H1 (cell line): ENCODE results near the gene EIF4EBP3.

Experiments used
- CBX5 ChIP-seq: fragments of 300-800, 300-1000 bp; sonication (generic); IDR thresholded peaks from 2 replicates; pipeline ENCODE4 v1.7.1; 2016; ENCODE audit warnings: antibody characterized with exemption, low read length, low read depth
- CEBPB ChIP-seq: IDR thresholded peaks from 2 replicates; pipeline ENCODE4 v1.6.1; 2012; ENCODE audit warnings: low read depth, low read length
- CHD1 ChIP-seq: IDR thresholded peaks from 2 replicates; pipeline ENCODE4 v1.6.1; 2012; ENCODE audit warnings: low read depth, low read length, improper control_type of control experiment
- EZH2 ChIP-seq: fragments of 200-600 bp; sonication (generic); IDR thresholded peaks from 2 replicates; pipeline ENCODE4 v1.7.1; 2012; ENCODE audit warnings: low read depth, mild to moderate bottlenecking, moderate library complexity, low read length, inconsistent platforms; ENCODE audit not compliant: severe bottlenecking
- NRF1 ChIP-seq: IDR thresholded peaks from 2 replicates; pipeline ENCODE4 v1.6.1; 2011; ENCODE audit warnings: mild to moderate bottlenecking, low read depth, low read length, improper control_type of control experiment
- POLR2A ChIP-seq, 2 experiments: IDR thresholded peaks; 1 replicate in 1 of 2; 2 replicates in 1 of 2; pipeline ENCODE4 v1.6.1; 2011; ENCODE audit warnings: low read depth in 2 of 2, low read length in 2 of 2, mild to moderate bottlenecking in 2 of 2; ENCODE audit errors: control extremely low read depth in 1 of 2
- TAF1 ChIP-seq: IDR thresholded peaks from 2 replicates; pipeline ENCODE4 v1.6.1; 2011; ENCODE audit warnings: mild to moderate bottlenecking, low read depth, low read length
- YY1 ChIP-seq: IDR thresholded peaks from 2 replicates; pipeline ENCODE4 v1.6.1; 2011; ENCODE audit warnings: low read depth, mild to moderate bottlenecking, low read length
- TF ChIP-seq, protein P1 (sequence below), 3 experiments: IDR thresholded peaks; 1 replicate in 2 of 3; 2 replicates in 1 of 3; pipeline versions ENCODE4 v1.5.1 to v1.6.1; 2011; ENCODE audit warnings: low read length in 3 of 3, mild to moderate bottlenecking in 3 of 3, inconsistent platforms in 2 of 3, low read depth in 1 of 3, moderate library complexity in 1 of 3; ENCODE audit not compliant: insufficient read depth in 1 of 3; ENCODE audit errors: control extremely low read depth in 1 of 3
- TF ChIP-seq, protein P2 (sequence below): IDR thresholded peaks from 2 replicates; pipeline ENCODE4 v1.6.1; 2012; ENCODE audit warnings: inconsistent platforms

DNA sequence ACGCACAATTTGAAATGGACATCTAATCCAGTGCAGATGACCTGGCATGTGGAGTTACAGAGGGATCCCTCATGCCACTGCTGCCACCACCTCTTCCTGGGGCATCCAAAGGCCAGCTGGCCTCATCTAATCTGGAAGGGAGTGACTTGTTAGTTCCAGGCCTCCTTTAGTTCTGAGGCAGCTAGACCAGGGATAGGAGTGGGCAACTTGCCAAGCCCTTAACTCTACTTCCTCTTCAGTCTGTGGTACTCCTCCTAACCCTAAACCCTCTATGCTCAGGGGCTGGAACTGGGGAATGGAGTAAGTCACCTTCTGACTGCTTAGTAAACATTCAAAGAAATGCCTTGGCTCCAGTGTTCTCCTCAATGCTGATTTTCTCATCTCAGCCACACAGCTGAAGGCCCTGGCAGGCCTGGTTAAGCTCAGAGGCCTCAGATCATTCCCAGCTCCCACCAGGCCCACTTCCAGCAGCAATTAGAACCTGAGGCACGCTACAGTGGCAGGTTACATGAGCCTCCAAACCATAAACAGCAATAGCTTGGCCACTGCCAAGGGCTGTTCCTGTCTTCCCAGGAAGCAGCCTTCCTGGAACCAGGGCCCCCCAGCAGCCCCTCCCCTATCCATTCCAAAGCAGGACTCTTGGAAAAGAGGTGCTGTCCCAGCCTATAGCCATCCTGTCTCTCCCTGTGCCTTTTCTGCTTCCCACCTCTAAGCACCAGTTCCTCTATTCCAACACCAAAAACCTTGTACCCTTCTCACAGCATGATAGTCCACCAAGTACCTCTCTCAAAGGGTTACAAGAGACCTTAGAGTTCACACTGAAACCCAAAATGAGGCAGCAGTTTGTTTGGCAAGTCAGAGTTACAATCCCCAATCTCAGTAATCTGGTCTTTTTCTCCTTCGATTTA, 2.0 kb downstream of the EIF4EBP3 start:
- TF ChIP-seq EZH2 (no peak), YY1 (no peak), CHD1 (no peak), TAF1 (no peak), POLR2A (IDR thresholded peaks at IDR 0.05; ENCODE audit: control extremely low read depth in 1 of 2, low read depth in 2 of 2, low read length in 2 of 2) (peak in 1 of 2 experiments; percentile 66; a peak in 1 of 3 replicates), NRF1 (no peak), CBX5 (no peak), CEBPB (no peak)
- TF ChIP-seq, protein P1, sequence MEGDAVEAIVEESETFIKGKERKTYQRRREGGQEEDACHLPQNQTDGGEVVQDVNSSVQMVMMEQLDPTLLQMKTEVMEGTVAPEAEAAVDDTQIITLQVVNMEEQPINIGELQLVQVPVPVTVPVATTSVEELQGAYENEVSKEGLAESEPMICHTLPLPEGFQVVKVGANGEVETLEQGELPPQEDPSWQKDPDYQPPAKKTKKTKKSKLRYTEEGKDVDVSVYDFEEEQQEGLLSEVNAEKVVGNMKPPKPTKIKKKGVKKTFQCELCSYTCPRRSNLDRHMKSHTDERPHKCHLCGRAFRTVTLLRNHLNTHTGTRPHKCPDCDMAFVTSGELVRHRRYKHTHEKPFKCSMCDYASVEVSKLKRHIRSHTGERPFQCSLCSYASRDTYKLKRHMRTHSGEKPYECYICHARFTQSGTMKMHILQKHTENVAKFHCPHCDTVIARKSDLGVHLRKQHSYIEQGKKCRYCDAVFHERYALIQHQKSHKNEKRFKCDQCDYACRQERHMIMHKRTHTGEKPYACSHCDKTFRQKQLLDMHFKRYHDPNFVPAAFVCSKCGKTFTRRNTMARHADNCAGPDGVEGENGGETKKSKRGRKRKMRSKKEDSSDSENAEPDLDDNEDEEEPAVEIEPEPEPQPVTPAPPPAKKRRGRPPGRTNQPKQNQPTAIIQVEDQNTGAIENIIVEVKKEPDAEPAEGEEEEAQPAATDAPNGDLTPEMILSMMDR (IDR thresholded peaks at IDR 0.05; ENCODE audit: control extremely low read depth in 1 of 3, insufficient read depth in 1 of 3, low read depth in 1 of 3, low read length in 3 of 3): no peak
- TF ChIP-seq, protein P2, sequence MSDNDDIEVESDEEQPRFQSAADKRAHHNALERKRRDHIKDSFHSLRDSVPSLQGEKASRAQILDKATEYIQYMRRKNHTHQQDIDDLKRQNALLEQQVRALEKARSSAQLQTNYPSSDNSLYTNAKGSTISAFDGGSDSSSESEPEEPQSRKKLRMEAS: no peak
